GM12878 (cell line): ENCODE measurements around the gene SLC9A3. TPM values are rescaled to one million over a fixed set of nuclear protein-coding genes. Genes with fewer than 3 reads are reported as not detected.
A peak's percentile ranks its signal among the peaks of the same experiment; 100 is the strongest.

Experiments used
- ATF2 ChIP-seq: IDR thresholded peaks from 2 replicates; pipeline ENCODE4 v1.6.1; 2012; ENCODE audit warnings: low read length, inconsistent platforms
- BACH1 ChIP-seq: fragments of 450-650 bp; IDR thresholded peaks from 2 replicates; pipeline ENCODE4 v1.6.1; 2017; ENCODE audit warnings: mild to moderate bottlenecking, borderline replicate concordance
- BCLAF1 ChIP-seq: fragments of 450-650 bp; IDR thresholded peaks from 2 replicates; pipeline ENCODE4 v1.6.1; 2017; ENCODE audit warnings: antibody characterized with exemption, mild to moderate bottlenecking, moderate library complexity
- CBFB ChIP-seq: IDR thresholded peaks from 2 replicates; pipeline ENCODE4 v1.6.1; 2016; ENCODE audit warnings: antibody characterized with exemption, low read depth
- DPF2 ChIP-seq: fragments of 450-650 bp; IDR thresholded peaks from 2 replicates; pipeline ENCODE4 v1.6.1; 2017; ENCODE audit warnings: mild to moderate bottlenecking
- ETV6 ChIP-seq, 2 experiments: fragments of 450-650 bp in 1 of 2; IDR thresholded peaks in 1 of 2; conservative IDR thresholded peaks in 1 of 2; 2 replicates each; pipeline ENCODE4 v1.6.1; 2014; ENCODE audit warnings: antibody characterized with exemption in 1 of 2, borderline replicate concordance in 1 of 2, low read depth in 1 of 2, mild to moderate bottlenecking in 1 of 2, moderate library complexity in 1 of 2
- FOXM1 ChIP-seq: IDR thresholded peaks from 2 replicates; pipeline ENCODE4 v1.6.1; 2012; ENCODE audit warnings: low read depth, mild to moderate bottlenecking, inconsistent platforms, low read length, moderate library complexity
- HCFC1 ChIP-seq: fragments of 150-350 bp; IDR thresholded peaks from 2 replicates; pipeline ENCODE4 v1.6.1; 2014; ENCODE audit warnings: low read length
- HDAC2 ChIP-seq: fragments of 200-600 bp; sonication (generic); IDR thresholded peaks from 2 replicates; pipeline ENCODE4 v1.6.1; 2017
- IRF3 ChIP-seq: fragments of 450-650 bp; IDR thresholded peaks from 2 replicates; pipeline ENCODE4 v1.6.1; 2014; ENCODE audit warnings: mild to moderate bottlenecking
- KDM1A ChIP-seq: fragments of 200-600 bp; sonication (generic); IDR thresholded peaks from 2 replicates; pipeline ENCODE4 v1.6.1; 2016; ENCODE audit warnings: borderline replicate concordance
- MEF2A ChIP-seq: IDR thresholded peaks from 2 replicates; pipeline ENCODE4 v1.6.1; 2011; ENCODE audit warnings: low read depth, mild to moderate bottlenecking, low read length, moderate library complexity; ENCODE audit not compliant: insufficient read depth
- NRF1 ChIP-seq: conservative IDR thresholded peaks from 2 replicates; pipeline ENCODE4 v1.6.1; 2011; ENCODE audit warnings: mild to moderate bottlenecking, low read depth, low read length, improper control_type of control experiment
- RB1 ChIP-seq: fragments of 450-650 bp; formaldehyde crosslinking; IDR thresholded peaks from 2 replicates; pipeline ENCODE4 v1.6.1; 2017; ENCODE audit warnings: mild to moderate bottlenecking, borderline replicate concordance
- TARDBP ChIP-seq: IDR thresholded peaks from 2 replicates; pipeline ENCODE4 v1.6.1; 2016; ENCODE audit warnings: borderline replicate concordance
- TBL1XR1 ChIP-seq: IDR thresholded peaks from 2 replicates; pipeline ENCODE4 v1.6.1; 2012; ENCODE audit warnings: low read depth, low read length, improper control_type of control experiment
- TCF12 ChIP-seq: IDR thresholded peaks from 2 replicates; pipeline ENCODE4 v1.6.1; 2011; ENCODE audit warnings: low read depth, mild to moderate bottlenecking, low read length
- TCF3 ChIP-seq: IDR thresholded peaks from 2 replicates; pipeline ENCODE4 v1.6.1; 2012; ENCODE audit warnings: low read depth, mild to moderate bottlenecking, low read length, borderline replicate concordance; ENCODE audit not compliant: insufficient read depth
- USF1 ChIP-seq: IDR thresholded peaks from 2 replicates; pipeline ENCODE4 v1.6.1; 2011; ENCODE audit warnings: borderline replicate concordance, low read depth, mild to moderate bottlenecking, moderate library complexity, mixed read lengths, low read length; ENCODE audit not compliant: insufficient read depth; ENCODE audit errors: extremely low read length
- ZNF592 ChIP-seq: fragments of 450-650 bp; IDR thresholded peaks from 2 replicates; pipeline ENCODE4 v1.6.1; 2017; ENCODE audit warnings: mild to moderate bottlenecking, moderate library complexity
- polyA plus RNA-seq, 11 experiments: library from polyadenylated mRNA; depleted of rRNA in 4 of 11; unstranded in 6 of 11; stranded (reverse) in 5 of 11; fragments of >200 nt; fragmentation: Nextera tagmentation in 4 of 11; fragmentation: Illumina TruSeq in 1 of 11; extraction: Ambion mirVana in 4 of 11; extraction: Trizol in 1 of 11; gene quantifications; 1 replicate in 1 of 11; 2 replicates in 10 of 11; pipeline versions ENCODE4 v1.2.1 to v1.2.3, GENCODE V29; 2011 to 2016; ENCODE audit warnings: inconsistent platforms in 2 of 11, missing spikeins in 2 of 11, low read depth in 1 of 11
- total RNA-seq, 4 experiments: library from RNA; depleted of rRNA in 3 of 4; stranded (reverse); fragments of >200 nt in 3 of 4; fragmentation: Illumina TruSeq in 1 of 4; extraction: Trizol in 1 of 4; gene quantifications; 2 replicates each; pipeline versions ENCODE4 v1.2.1 to v1.2.3, GENCODE V29; 2013 to 2021

SLC9A3 gene
- total and polyA plus RNA-seq, 10 of the 15 experiments (the other 5 are each of a cell fraction or from before 2014, with no cell fraction given) = 0.04 to 5.2 (median 2.3) TPM; not detected in 1

GRCh38 chr5:463952-464351, 60.3 kb downstream of the SLC9A3 start (continued):
- TF ChIP-seq ATF2 (no peak; the same call in 1 of the 2 replicates), DPF2 (no peak), TBL1XR1 (no peak), IRF3 (no peak), TARDBP (no peak), FOXM1 (no peak), RB1 (no peak), CBFB (no peak), ZNF592 (no peak), BCLAF1 (no peak), ETV6 (conservative IDR thresholded peaks at IDR 0.05 in 1 of 2, IDR thresholded peaks at IDR 0.05 in 1 of 2; ENCODE audit: borderline replicate concordance in 1 of 2, low read depth in 1 of 2) (peak in 1 of 2 experiments; percentile 90; a peak in 2 of 4 replicates), BACH1 (no peak), KDM1A (no peak), TCF3 (no peak), MEF2A (no peak), TCF12 (0 out of 2 replicates have a peak, but pooled peaks have one; percentile 12), HCFC1 (no peak), HDAC2 (no peak), USF1 (no peak), NRF1 (no peak)
